ENCODE results near the gene NAA25. TPM values are rescaled to one million over a fixed set of nuclear protein-coding genes. Genes with fewer than 3 reads are reported as not detected.
"Not testable (repeated sequence)": the region's sequence is repeated elsewhere in the genome, so short reads cannot be mapped to it uniquely, and the experiment has no call there.

Gene NAA25
- total RNA-seq, 1 donor from 2014 or later = 37.4 TPM

- Mint-ChIP-seq H3K27ac (no peak overlapping the region), H3K9me3 (peaks cover 6% of the 10 kb centered on the region), H3K36me3 (peaks cover 12% of the 10 kb centered on the region), H3K4me1 (peaks cover 35% of the 10 kb centered on the region), H3K27me3 (ENCODE audit: low read depth) (no peaks in the 10 kb centered on the region), H3K4me3 (peak overlapping the region; percentile 33)
- no peak for TF ChIP-seq CTCF (IDR thresholded peaks at IDR 0.05; ENCODE audit: unreplicated experiment)
- DNase-seq (ENCODE audit: low spot score in 2 of 2, unreplicated experiment in 2 of 2) = no peak
Measured at GRCh38 chr12:112015938-112016337, 92.6 kb downstream of the NAA25 start.

- peak; percentile 27 to 55 for DNase-seq (ENCODE audit: low spot score in 2 of 2, unreplicated experiment in 2 of 2)
- Mint-ChIP-seq H3K4me1 (peaks cover 35% of the 10 kb centered on the region), H3K36me3 (peaks cover 12% of the 10 kb centered on the region), H3K9me3 (peaks cover 6% of the 10 kb centered on the region), H3K4me3 (peak overlapping the region; percentile 86), H3K27ac (peak overlapping the region; percentile 94), H3K27me3 (ENCODE audit: low read depth) (no peaks in the 10 kb centered on the region)
- peak; percentile 37 for TF ChIP-seq CTCF (IDR thresholded peaks at IDR 0.05; ENCODE audit: unreplicated experiment)
Measured at GRCh38 chr12:112013601-112014402, 94.8 kb downstream of the NAA25 start.

- Mint-ChIP-seq H3K27me3 (ENCODE audit: low read depth) (no peaks in the 10 kb centered on the region), H3K4me1 (peaks cover 35% of the 10 kb centered on the region), H3K36me3 (peaks cover 10% of the 10 kb centered on the region), H3K9me3 (peaks cover 6% of the 10 kb centered on the region), H3K4me3 (peak within 1 kb of the TSS; percentile 86), H3K27ac (peak within 1 kb of the TSS; percentile 99)
- TF ChIP-seq CTCF (IDR thresholded peaks at IDR 0.05; ENCODE audit: unreplicated experiment) = peak; percentile 65
- peak; percentile 100 for DNase-seq (ENCODE audit: low spot score in 2 of 2, unreplicated experiment in 2 of 2)
Measured at GRCh38 chr12:112012775-112013600, 95.6 kb downstream of the NAA25 start, which contains the start of the genes ERP29 and TMEM116. ERP29 (plus strand) TSS chr12:112013426; CDS start chr12:112013466, 40 bp downstream. TMEM116 (minus strand) TSS chr12:112013165; CDS start chr12:112005270, 7,895 bp downstream.

- DNase-seq (ENCODE audit: low spot score in 2 of 2, unreplicated experiment in 2 of 2) = no peak
- Mint-ChIP-seq H3K9me3 (peaks cover 6% of the 10 kb centered on the region), H3K27me3 (ENCODE audit: low read depth) (no peaks in the 10 kb centered on the region), H3K4me1 (peaks cover 36% of the 10 kb centered on the region), H3K36me3 (peaks cover 10% of the 10 kb centered on the region), H3K4me3 (peak overlapping the region; percentile 86), H3K27ac (peak overlapping the region; percentile 99)
- TF ChIP-seq CTCF (IDR thresholded peaks at IDR 0.05; ENCODE audit: unreplicated experiment) = no peak
Measured at GRCh38 chr12:112011685-112012084, 96.9 kb downstream of the NAA25 start.

GRCh38 chr12:112010415-112011344 lies 97.9 kb downstream of the NAA25 start:
- peaks cover under 1% of the 10 kb centered on the region for H3K9me3 Mint-ChIP-seq
- no peak for DNase-seq (ENCODE audit: low spot score in 2 of 2, unreplicated experiment in 2 of 2)
- H3K27ac Mint-ChIP-seq = peak overlapping the region; percentile 33
- TF ChIP-seq CTCF (IDR thresholded peaks at IDR 0.05; ENCODE audit: unreplicated experiment) = no peak
- peaks cover 40% of the 10 kb centered on the region for H3K4me1 Mint-ChIP-seq
- H3K4me3 Mint-ChIP-seq = no peak overlapping the region
- H3K27me3 Mint-ChIP-seq (ENCODE audit: low read depth) = no peaks in the 10 kb centered on the region
- H3K36me3 Mint-ChIP-seq = peaks cover 3% of the 10 kb centered on the region

- H3K9me3 Mint-ChIP-seq; H3K4me3 Mint-ChIP-seq; H3K27me3 Mint-ChIP-seq (ENCODE audit: low read depth); DNase-seq (ENCODE audit: low spot score in 2 of 2, unreplicated experiment in 2 of 2); H3K27ac Mint-ChIP-seq; H3K36me3 Mint-ChIP-seq: not testable (repeated sequence)
- peaks cover 40% of the 10 kb centered on the region for H3K4me1 Mint-ChIP-seq
Measured at GRCh38 chr12:112009596-112009995, 99.0 kb downstream of the NAA25 start.
